DOHH2 (cell line): Measurements from ENCODE around the gene NPAS2.

Experiments
- H3F3A ChIP-seq: fragments of 200-600 bp; sonication (generic), shearing (Covaris generic); 2 replicates; pipeline ENCODE4 v1.6.0; 2016; ENCODE audit warnings: antibody characterized with exemption, mild to moderate bottlenecking; ENCODE audit not compliant: control insufficient read depth, insufficient read depth
- H3K27ac ChIP-seq: fragments of 200-600 bp; sonication (generic); 2 replicates; pipeline ENCODE4 v1.5.1; 2014; ENCODE audit warnings: low read depth, mild to moderate bottlenecking, low read length, moderate library complexity
- H3K27me3 ChIP-seq: fragments of 200-600 bp; sonication (generic); 2 replicates; pipeline ENCODE4 v1.6.1; 2014; ENCODE audit warnings: mild to moderate bottlenecking, low read length, mixed read lengths; ENCODE audit not compliant: control insufficient read depth
- H3K36me3 ChIP-seq: fragments of 200-600 bp; sonication (generic); 2 replicates; pipeline ENCODE4 v1.6.1; 2014; ENCODE audit warnings: mild to moderate bottlenecking, low read length, moderate library complexity, mixed read lengths; ENCODE audit not compliant: control insufficient read depth
- H3K4me1 ChIP-seq: fragments of 200-600 bp; sonication (generic); 2 replicates; pipeline ENCODE4 v1.6.1; 2014; ENCODE audit warnings: mild to moderate bottlenecking, low read length, mixed read lengths; ENCODE audit not compliant: control insufficient read depth
- H3K4me2 ChIP-seq: fragments of 200-600 bp; sonication (generic); 2 replicates; pipeline ENCODE4 v1.6.0; 2014; ENCODE audit warnings: mild to moderate bottlenecking, low read length, moderate library complexity
- H3K4me3 ChIP-seq: fragments of 200-600 bp; sonication (generic); 2 replicates; pipeline ENCODE4 v1.5.1; 2014; ENCODE audit warnings: mild to moderate bottlenecking, low read length, mixed read lengths
- H3K79me2 ChIP-seq: fragments of 200-600 bp; sonication (generic); 2 replicates; pipeline ENCODE4 v1.6.1; 2014; ENCODE audit warnings: mild to moderate bottlenecking, low read length, mixed read lengths; ENCODE audit not compliant: control insufficient read depth
- H3K9me2 ChIP-seq: fragments of 200-600 bp; sonication (generic); replicated peaks from 2 replicates; pipeline ENCODE4 v1.6.1; 2014; ENCODE audit warnings: mild to moderate bottlenecking, low read length, mixed read lengths; ENCODE audit not compliant: control insufficient read depth
- H3K9me3 ChIP-seq: fragments of 200-600 bp; sonication (generic); 2 replicates; pipeline ENCODE4 v1.6.1; 2014; ENCODE audit warnings: antibody characterized with exemption, low read length, mixed read lengths; ENCODE audit not compliant: control insufficient read depth, insufficient read depth
- H4K20me1 ChIP-seq: fragments of 200-600 bp; sonication (generic); 2 replicates; pipeline ENCODE4 v1.6.0; 2014; ENCODE audit warnings: low read depth, mild to moderate bottlenecking, antibody characterized with exemption, low read length, moderate library complexity; ENCODE audit not compliant: control insufficient read depth, insufficient read depth
- EZH2phosphoT487 ChIP-seq: fragments of 200-600 bp; sonication (generic); IDR thresholded peaks from 2 replicates; pipeline ENCODE4 v1.6.1; 2017; ENCODE audit warnings: borderline replicate concordance, mild to moderate bottlenecking, antibody characterized with exemption, low read length, moderate library complexity, mixed read lengths
- TF ChIP-seq, protein P1 (sequence below): fragments of 200-600 bp; sonication (generic); IDR thresholded peaks from one replicate; pipeline ENCODE4 v1.5.1; 2014; ENCODE audit warnings: antibody characterized with exemption, mild to moderate bottlenecking, low read depth, low read length; ENCODE audit not compliant: poor library complexity, severe bottlenecking

Gene NPAS2

DNA sequence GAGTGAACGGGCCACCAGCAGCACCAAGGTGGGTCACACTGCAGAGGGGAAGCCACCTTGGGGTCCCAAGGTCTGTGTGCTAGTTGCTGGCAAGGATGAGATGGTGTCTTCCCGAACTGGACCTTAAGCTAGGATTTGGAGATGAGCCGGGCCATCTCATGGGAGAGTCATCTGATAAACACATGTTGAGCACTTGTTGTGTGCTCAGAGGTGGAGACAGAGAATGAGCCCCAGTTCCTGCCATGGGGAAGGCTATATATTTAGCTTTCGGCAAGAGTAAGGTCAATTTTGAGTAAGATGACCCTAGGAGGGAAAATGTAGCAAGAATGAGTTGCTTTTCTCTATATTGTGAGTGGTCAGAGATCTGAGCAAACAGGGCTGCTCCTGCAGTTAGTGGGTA, 140.7 kb downstream of the NPAS2 start:
- no peaks in the 10 kb centered on the region for H3K9me2 ChIP-seq
- no peak overlapping the region for H3K27ac ChIP-seq
- no peaks in the 10 kb centered on the region for H3F3A ChIP-seq
- H3K9me3 ChIP-seq: no peaks in the 10 kb centered on the region
- no peaks in the 10 kb centered on the region for H4K20me1 ChIP-seq
- H3K79me2 ChIP-seq: no peaks in the 10 kb centered on the region
- no peaks in the 10 kb centered on the region for H3K36me3 ChIP-seq
- TF ChIP-seq, protein P1, sequence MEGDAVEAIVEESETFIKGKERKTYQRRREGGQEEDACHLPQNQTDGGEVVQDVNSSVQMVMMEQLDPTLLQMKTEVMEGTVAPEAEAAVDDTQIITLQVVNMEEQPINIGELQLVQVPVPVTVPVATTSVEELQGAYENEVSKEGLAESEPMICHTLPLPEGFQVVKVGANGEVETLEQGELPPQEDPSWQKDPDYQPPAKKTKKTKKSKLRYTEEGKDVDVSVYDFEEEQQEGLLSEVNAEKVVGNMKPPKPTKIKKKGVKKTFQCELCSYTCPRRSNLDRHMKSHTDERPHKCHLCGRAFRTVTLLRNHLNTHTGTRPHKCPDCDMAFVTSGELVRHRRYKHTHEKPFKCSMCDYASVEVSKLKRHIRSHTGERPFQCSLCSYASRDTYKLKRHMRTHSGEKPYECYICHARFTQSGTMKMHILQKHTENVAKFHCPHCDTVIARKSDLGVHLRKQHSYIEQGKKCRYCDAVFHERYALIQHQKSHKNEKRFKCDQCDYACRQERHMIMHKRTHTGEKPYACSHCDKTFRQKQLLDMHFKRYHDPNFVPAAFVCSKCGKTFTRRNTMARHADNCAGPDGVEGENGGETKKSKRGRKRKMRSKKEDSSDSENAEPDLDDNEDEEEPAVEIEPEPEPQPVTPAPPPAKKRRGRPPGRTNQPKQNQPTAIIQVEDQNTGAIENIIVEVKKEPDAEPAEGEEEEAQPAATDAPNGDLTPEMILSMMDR: no peak
- TF ChIP-seq EZH2phosphoT487: no peak
- no peaks in the 10 kb centered on the region for H3K4me1 ChIP-seq
- no peak overlapping the region for H3K4me2 ChIP-seq
- H3K27me3 ChIP-seq: peaks cover 2% of the 10 kb centered on the region; the same call in 1 of the 2 replicates
- no peak overlapping the region for H3K4me3 ChIP-seq

DNA sequence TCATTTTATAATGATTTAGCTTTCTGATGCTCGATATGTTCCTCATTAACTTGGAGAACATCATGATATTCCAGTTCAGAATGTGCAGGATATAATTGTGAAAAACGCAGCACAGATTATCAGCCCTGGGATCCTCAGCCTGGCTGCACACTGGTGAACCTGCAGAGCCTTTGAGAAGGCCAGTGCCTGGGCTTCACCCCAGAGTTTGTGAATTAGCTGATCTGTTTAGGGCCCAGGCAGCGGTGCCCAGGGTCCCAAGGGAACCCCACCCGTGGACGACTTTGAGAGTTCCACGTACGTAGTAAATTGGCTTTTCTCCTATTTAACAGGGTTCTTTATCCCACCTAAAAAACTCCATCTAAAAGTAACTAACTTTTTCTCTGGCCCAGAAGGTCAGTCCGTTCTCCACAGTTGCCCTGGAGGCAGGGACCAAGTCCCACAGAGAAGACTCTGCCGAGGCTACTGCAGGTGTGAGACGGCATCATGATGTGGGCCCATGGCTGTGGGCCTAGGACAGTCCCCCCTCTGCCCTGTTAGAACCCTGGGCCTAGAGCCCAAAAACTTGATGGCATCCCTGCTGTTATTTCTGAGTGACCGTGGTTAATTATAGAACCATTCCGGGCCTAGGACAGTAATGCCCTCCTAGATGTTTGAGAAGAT, 142.6 kb downstream of the NPAS2 start:
- Histone ChIP-seq H3K79me2 (no peaks in the 10 kb centered on the region), H3K9me2 (no peaks in the 10 kb centered on the region), H3K9me3 (no peaks in the 10 kb centered on the region), H3K27me3 (peaks cover 2% of the 10 kb centered on the region; the same call in 1 of the 2 replicates), H3F3A (no peaks in the 10 kb centered on the region), H3K4me2 (no peak overlapping the region), H3K4me1 (no peaks in the 10 kb centered on the region), H3K27ac (no peak overlapping the region), H4K20me1 (no peaks in the 10 kb centered on the region), H3K36me3 (no peaks in the 10 kb centered on the region), H3K4me3 (no peak overlapping the region)
- TF ChIP-seq, protein P1: no peak
- no peak for TF ChIP-seq EZH2phosphoT487

DNA sequence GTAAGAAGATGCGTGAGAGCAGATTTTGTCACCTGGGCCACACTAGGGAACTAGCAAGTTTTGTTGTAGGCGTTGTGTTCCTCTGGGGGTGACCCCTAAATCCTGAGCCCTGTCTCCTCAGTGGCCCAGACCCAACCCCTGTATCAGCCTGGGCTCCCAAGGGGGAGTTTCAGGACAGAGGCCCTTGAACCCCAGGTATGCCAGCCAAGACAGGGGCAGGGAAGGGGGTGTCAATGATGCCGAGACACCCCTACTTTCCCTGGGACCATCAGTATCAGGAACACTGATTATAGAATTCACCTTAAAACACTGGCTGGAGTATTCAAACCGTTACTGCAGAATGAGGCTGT, 143.1 kb downstream of the NPAS2 start:
- Histone ChIP-seq H3K4me1 (no peaks in the 10 kb centered on the region), H3K79me2 (no peaks in the 10 kb centered on the region), H3K9me2 (no peaks in the 10 kb centered on the region), H3K36me3 (no peaks in the 10 kb centered on the region), H3K9me3 (no peaks in the 10 kb centered on the region), H3K4me2 (no peak overlapping the region), H3K27ac (no peak overlapping the region), H3F3A (no peaks in the 10 kb centered on the region), H3K27me3 (peaks cover 2% of the 10 kb centered on the region; the same call in 1 of the 2 replicates), H4K20me1 (no peaks in the 10 kb centered on the region), H3K4me3 (no peak overlapping the region)
- TF ChIP-seq EZH2phosphoT487: no peak
- TF ChIP-seq, protein P1: no peak
